SU-DHL-6 (cell line): ENCODE data around the gene GRID2.

ENCODE experiments used
- H2AFZ ChIP-seq: fragments of 200-600 bp; sonication (generic); 2 replicates; pipeline ENCODE4 v1.6.1; 2014; ENCODE audit warnings: low read depth, mild to moderate bottlenecking, moderate library complexity, mixed read lengths, antibody characterized with exemption, low read length; ENCODE audit not compliant: severe bottlenecking
- H3F3A ChIP-seq: fragments of 200-600 bp; shearing (Covaris generic); 2 replicates; pipeline ENCODE4 v1.6.0; 2016; ENCODE audit warnings: antibody characterized with exemption, mild to moderate bottlenecking; ENCODE audit not compliant: insufficient read depth
- H3K27ac ChIP-seq: fragments of 200-600 bp; sonication (generic); 2 replicates; pipeline ENCODE4 v1.5.1; 2016; ENCODE audit warnings: low read depth, mild to moderate bottlenecking, low read length, moderate library complexity, mixed read lengths
- H3K27me3 ChIP-seq: fragments of 200-600 bp; sonication (generic), shearing (Covaris generic); 2 replicates; pipeline ENCODE4 v1.6.0; 2014; ENCODE audit warnings: mild to moderate bottlenecking, low read length
- H3K36me3 ChIP-seq: fragments of 200-600 bp; sonication (generic); 2 replicates; pipeline ENCODE4 v1.6.1; 2014; ENCODE audit warnings: mild to moderate bottlenecking, low read length, mixed read lengths
- H3K4me2 ChIP-seq: fragments of 300-600, 200-600 bp; shearing (Covaris generic), sonication (generic); 2 replicates; pipeline ENCODE4 v1.6.0; 2014; ENCODE audit warnings: low read length, low read depth, mild to moderate bottlenecking; ENCODE audit not compliant: poor library complexity, severe bottlenecking
- H3K4me3 ChIP-seq: fragments of 200-600 bp; sonication (generic); 2 replicates; pipeline ENCODE4 v1.5.1; 2014; ENCODE audit warnings: antibody characterized with exemption, low read length, mild to moderate bottlenecking, mixed read lengths; ENCODE audit not compliant: insufficient read depth, poor library complexity, severe bottlenecking
- H3K79me2 ChIP-seq: fragments of 200-600 bp; sonication (generic); 2 replicates; pipeline ENCODE4 v1.6.1; 2014; ENCODE audit warnings: mild to moderate bottlenecking, low read length, moderate library complexity; ENCODE audit not compliant: insufficient read depth
- H3K9ac ChIP-seq: fragments of 200-600 bp; sonication (generic); 2 replicates; pipeline ENCODE4 v1.7.0; 2014; ENCODE audit warnings: mild to moderate bottlenecking, low read length
- H3K9me2 ChIP-seq: fragments of 200-600 bp; sonication (generic); replicated peaks from 2 replicates; pipeline ENCODE4 v1.6.1; 2014; ENCODE audit warnings: low read length; ENCODE audit not compliant: insufficient read depth
- H3K9me3 ChIP-seq: fragments of 200-600 bp; sonication (generic); 2 replicates; pipeline ENCODE4 v1.6.1; 2014; ENCODE audit warnings: low read length, mixed read lengths; ENCODE audit not compliant: insufficient read depth
- H4K20me1 ChIP-seq: fragments of 200-600 bp; sonication (generic); 2 replicates; pipeline ENCODE4 v1.6.1; 2014; ENCODE audit warnings: low read depth, mild to moderate bottlenecking, antibody characterized with exemption, low read length, moderate library complexity, mixed read lengths
- EZH2phosphoT487 ChIP-seq: fragments of 200-600 bp; sonication (generic), shearing (Covaris generic); conservative IDR thresholded peaks from 2 replicates; pipeline ENCODE4 v1.6.1; 2018; ENCODE audit warnings: mild to moderate bottlenecking, antibody characterized with exemption, low read length, moderate library complexity, mixed read lengths
- TF ChIP-seq, protein P1 (sequence below): fragments of 200-600 bp; sonication (generic); IDR thresholded peaks from one replicate; pipeline ENCODE4 v1.5.1; 2017; ENCODE audit warnings: antibody characterized with exemption, mild to moderate bottlenecking, low read length, moderate library complexity; ENCODE audit not compliant: insufficient read depth, poor library complexity, severe bottlenecking

The GRID2 gene

GRCh38 chr4:92524131-92524530 lies 220.4 kb downstream of the GRID2 start:
- Histone ChIP-seq H3F3A (no peaks in the 10 kb centered on the region), H3K27me3 (no peaks in the 10 kb centered on the region), H3K9ac (no peak overlapping the region), H2AFZ (no peak overlapping the region), H3K9me2 (no peaks in the 10 kb centered on the region), H4K20me1 (no peaks in the 10 kb centered on the region), H3K79me2 (no peaks in the 10 kb centered on the region), H3K4me3 (no peak overlapping the region), H3K9me3 (no peaks in the 10 kb centered on the region), H3K27ac (no peak overlapping the region), H3K4me2 (no peak overlapping the region), H3K36me3 (no peaks in the 10 kb centered on the region)
- no peak for TF ChIP-seq EZH2phosphoT487
- TF ChIP-seq, protein P1, sequence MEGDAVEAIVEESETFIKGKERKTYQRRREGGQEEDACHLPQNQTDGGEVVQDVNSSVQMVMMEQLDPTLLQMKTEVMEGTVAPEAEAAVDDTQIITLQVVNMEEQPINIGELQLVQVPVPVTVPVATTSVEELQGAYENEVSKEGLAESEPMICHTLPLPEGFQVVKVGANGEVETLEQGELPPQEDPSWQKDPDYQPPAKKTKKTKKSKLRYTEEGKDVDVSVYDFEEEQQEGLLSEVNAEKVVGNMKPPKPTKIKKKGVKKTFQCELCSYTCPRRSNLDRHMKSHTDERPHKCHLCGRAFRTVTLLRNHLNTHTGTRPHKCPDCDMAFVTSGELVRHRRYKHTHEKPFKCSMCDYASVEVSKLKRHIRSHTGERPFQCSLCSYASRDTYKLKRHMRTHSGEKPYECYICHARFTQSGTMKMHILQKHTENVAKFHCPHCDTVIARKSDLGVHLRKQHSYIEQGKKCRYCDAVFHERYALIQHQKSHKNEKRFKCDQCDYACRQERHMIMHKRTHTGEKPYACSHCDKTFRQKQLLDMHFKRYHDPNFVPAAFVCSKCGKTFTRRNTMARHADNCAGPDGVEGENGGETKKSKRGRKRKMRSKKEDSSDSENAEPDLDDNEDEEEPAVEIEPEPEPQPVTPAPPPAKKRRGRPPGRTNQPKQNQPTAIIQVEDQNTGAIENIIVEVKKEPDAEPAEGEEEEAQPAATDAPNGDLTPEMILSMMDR = no peak

GRCh38 chr4:92528541-92528940 lies 224.8 kb downstream of the GRID2 start:
- TF ChIP-seq EZH2phosphoT487 = no peak
- TF ChIP-seq, protein P1 = no peak
- H3K9me3 ChIP-seq = no peaks in the 10 kb centered on the region
- no peak overlapping the region for H3K4me3 ChIP-seq
- no peaks in the 10 kb centered on the region for H3K79me2 ChIP-seq
- H3K27me3 ChIP-seq = no peaks in the 10 kb centered on the region
- no peaks in the 10 kb centered on the region for H3K9me2 ChIP-seq
- no peaks in the 10 kb centered on the region for H3K36me3 ChIP-seq
- no peak overlapping the region for H3K9ac ChIP-seq
- no peaks in the 10 kb centered on the region for H4K20me1 ChIP-seq
- H2AFZ ChIP-seq = no peak overlapping the region
- H3K4me2 ChIP-seq = no peak overlapping the region
- H3K27ac ChIP-seq = no peak overlapping the region
- no peaks in the 10 kb centered on the region for H3F3A ChIP-seq

DNA sequence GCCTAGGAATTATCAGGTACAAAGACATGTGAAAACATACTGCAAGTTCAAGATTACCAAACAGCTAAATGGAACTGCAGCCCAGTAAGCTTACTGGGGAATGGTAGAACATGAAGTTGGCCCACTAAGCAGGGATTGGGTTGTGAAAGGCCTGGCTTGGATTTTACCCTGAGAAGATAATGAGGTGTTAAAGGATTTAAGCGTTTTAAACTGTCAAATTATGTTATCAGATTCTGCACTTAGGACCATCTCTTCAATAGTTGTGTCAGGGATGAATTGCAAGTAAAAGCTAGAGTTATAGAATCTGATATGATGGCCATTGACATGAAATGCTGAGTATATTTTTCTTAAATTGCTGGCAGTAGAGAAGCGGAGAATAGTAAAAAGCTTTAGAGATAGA lies 225.7 kb downstream of the GRID2 start:
- Histone ChIP-seq H3K36me3 (no peaks in the 10 kb centered on the region), H4K20me1 (no peaks in the 10 kb centered on the region), H3K9ac (no peak overlapping the region), H2AFZ (no peak overlapping the region), H3K27ac (no peak overlapping the region), H3K27me3 (no peaks in the 10 kb centered on the region), H3K79me2 (no peaks in the 10 kb centered on the region), H3K4me2 (no peak overlapping the region), H3K9me2 (no peaks in the 10 kb centered on the region), H3K4me3 (no peak overlapping the region), H3K9me3 (no peaks in the 10 kb centered on the region), H3F3A (no peaks in the 10 kb centered on the region)
- no peak for TF ChIP-seq EZH2phosphoT487
- TF ChIP-seq, protein P1 = no peak
